VCaP (cell line): ENCODE data around the gene KCNK17.

Experiments used
- H3K27ac ChIP-seq: fragments of 450-650 bp; 2 replicates; pipeline ENCODE4 v1.5.1; 2017
- TF ChIP-seq, protein P1 (sequence below): fragments of 450-650 bp; conservative IDR thresholded peaks from 2 replicates; pipeline ENCODE4 v1.5.1; 2017; ENCODE audit warnings: mild to moderate bottlenecking, moderate library complexity

KCNK17 gene

GRCh38 chr6:39249278-39249677 lies 64.9 kb downstream of the KCNK17 start:
- TF ChIP-seq, protein P1, sequence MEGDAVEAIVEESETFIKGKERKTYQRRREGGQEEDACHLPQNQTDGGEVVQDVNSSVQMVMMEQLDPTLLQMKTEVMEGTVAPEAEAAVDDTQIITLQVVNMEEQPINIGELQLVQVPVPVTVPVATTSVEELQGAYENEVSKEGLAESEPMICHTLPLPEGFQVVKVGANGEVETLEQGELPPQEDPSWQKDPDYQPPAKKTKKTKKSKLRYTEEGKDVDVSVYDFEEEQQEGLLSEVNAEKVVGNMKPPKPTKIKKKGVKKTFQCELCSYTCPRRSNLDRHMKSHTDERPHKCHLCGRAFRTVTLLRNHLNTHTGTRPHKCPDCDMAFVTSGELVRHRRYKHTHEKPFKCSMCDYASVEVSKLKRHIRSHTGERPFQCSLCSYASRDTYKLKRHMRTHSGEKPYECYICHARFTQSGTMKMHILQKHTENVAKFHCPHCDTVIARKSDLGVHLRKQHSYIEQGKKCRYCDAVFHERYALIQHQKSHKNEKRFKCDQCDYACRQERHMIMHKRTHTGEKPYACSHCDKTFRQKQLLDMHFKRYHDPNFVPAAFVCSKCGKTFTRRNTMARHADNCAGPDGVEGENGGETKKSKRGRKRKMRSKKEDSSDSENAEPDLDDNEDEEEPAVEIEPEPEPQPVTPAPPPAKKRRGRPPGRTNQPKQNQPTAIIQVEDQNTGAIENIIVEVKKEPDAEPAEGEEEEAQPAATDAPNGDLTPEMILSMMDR = no peak

More at GRCh38 chr6:39249278-39249677, 64.9 kb downstream of the KCNK17 start:
- H3K27ac ChIP-seq = no peak overlapping the region
